GM10248 (cell line): ENCODE results near the gene SFMBT2.

Experiments used
- CTCF ChIA-PET: fragments of 300-600 bp; sonication (Branson Sonifier 250); formaldehyde crosslinking; extraction: SDS; loops from one replicate; lab custom pipeline; 2021; ENCODE audit warnings: antibody characterized with exemption; lab: Yijun Ruan, JAX
- POLR2A ChIA-PET: fragments of 350-650 bp; sonication (Branson Sonifier 250); formaldehyde crosslinking; extraction: SDS; loops from one replicate; lab custom pipeline; 2020; ENCODE audit warnings: antibody characterized with exemption; lab: Yijun Ruan, JAX
- DNase-seq: peaks from one replicate; pipeline ENCODE4 v3.0.0; 2012; ENCODE audit errors: extremely low spot score
- TF ChIP-seq, protein P1 (sequence below): IDR thresholded peaks from 2 replicates; pipeline ENCODE4 v1.5.1; 2012; ENCODE audit warnings: mild to moderate bottlenecking, low read depth; ENCODE audit errors: extremely low read depth, missing control alignments, control extremely low read depth

The SFMBT2 gene

DNA sequence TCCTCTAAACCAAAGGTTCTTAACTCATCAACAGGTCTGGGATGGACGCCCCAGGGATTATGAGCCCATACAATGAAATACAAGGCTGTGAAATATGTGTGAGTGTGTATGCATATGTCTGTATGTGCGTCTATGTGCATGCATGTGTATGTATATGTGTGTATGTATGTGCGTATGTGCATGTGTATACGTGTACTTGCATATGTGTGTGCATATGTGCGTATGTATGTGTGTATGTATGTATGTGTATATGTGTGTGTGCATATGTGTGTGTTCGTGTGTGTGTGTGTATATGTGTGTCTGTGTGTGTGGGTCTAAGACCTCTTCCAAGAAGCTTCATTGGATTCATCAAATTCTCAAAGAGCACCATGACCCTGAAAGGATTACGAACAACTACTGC lies 112.3 kb downstream of the SFMBT2 start:
- no peak for DNase-seq
- ChIA-PET CTCF (no interaction called here), POLR2A (no interaction called here)
- TF ChIP-seq, protein P1, sequence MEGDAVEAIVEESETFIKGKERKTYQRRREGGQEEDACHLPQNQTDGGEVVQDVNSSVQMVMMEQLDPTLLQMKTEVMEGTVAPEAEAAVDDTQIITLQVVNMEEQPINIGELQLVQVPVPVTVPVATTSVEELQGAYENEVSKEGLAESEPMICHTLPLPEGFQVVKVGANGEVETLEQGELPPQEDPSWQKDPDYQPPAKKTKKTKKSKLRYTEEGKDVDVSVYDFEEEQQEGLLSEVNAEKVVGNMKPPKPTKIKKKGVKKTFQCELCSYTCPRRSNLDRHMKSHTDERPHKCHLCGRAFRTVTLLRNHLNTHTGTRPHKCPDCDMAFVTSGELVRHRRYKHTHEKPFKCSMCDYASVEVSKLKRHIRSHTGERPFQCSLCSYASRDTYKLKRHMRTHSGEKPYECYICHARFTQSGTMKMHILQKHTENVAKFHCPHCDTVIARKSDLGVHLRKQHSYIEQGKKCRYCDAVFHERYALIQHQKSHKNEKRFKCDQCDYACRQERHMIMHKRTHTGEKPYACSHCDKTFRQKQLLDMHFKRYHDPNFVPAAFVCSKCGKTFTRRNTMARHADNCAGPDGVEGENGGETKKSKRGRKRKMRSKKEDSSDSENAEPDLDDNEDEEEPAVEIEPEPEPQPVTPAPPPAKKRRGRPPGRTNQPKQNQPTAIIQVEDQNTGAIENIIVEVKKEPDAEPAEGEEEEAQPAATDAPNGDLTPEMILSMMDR = no peak

DNA sequence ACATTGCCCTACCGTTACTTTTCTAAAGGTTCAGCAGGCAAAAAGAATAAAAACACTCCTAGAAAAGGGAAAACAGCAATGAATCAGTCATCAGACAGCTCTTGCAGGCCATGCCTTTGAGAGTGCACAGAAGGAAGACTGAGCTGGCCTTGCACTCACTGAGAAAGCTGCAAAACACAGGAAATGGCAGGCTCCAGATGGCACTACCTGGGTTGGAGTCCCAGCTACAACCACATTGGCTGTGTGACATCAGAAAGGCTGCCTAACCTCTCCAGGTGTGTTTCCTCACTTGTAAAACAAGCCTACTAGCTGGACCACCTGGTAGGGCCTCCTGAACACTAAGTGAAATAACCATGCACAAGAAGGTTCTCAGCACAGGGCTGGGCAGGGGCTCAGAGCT lies 113.7 kb downstream of the SFMBT2 start:
- TF ChIP-seq, protein P1 = no peak
- no peak for DNase-seq
- CTCF ChIA-PET = interaction anchor here (1.0 to 1.2 kb wide), 2 partner anchors 18 to 36 kb away, joined by 3 read pairs; no protein-coding TSS in a partner anchor
- POLR2A ChIA-PET = no interaction called here

DNA sequence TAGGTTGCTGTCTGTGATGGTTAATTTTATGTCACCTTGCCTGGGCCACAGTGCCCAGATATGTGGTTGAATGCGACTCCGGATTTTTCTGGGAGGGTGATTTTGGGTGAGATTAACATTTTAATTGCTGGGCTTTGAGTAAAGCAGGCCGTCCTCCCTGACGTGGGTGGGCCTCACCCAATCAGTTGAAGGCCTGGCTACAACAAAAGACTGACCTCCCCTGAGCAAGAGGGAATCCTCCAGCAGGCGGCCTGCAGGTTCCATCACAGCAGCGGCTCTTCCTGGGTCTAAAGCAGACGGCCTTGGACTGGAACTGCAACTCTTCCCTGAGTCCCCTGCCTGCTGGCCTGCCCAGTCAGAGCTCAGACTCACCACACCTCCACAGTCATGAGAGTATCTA lies 114.2 kb downstream of the SFMBT2 start:
- POLR2A ChIA-PET = no interaction called here
- DNase-seq = no peak
- TF ChIP-seq, protein P1 = no peak
- CTCF ChIA-PET = interaction anchor here (1.2 kb wide), 1 partner anchor 18 kb away, joined by 3 read pairs; no protein-coding TSS in a partner anchor

DNA sequence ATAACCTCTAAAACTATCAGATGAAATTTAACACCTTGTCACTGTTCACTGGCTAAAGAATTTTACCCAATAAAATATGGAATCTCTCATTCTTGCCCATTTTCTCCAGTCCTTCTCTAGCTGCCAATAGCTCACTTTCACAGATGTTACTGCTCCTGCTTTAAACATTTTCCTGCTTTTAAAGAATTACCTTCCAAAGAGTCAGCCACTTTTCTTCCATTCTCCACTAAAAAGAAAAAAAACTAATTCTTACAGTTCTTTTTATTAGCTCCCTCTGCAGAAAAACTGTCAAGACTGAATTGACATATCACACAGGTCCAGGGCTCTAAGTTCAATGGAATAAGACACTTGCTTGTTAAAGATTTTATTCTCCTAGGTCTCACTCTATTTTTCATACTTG lies 114.8 kb downstream of the SFMBT2 start:
- DNase-seq = no peak
- ChIA-PET CTCF (no interaction called here), POLR2A (no interaction called here)
- TF ChIP-seq, protein P1 = no peak

DNA sequence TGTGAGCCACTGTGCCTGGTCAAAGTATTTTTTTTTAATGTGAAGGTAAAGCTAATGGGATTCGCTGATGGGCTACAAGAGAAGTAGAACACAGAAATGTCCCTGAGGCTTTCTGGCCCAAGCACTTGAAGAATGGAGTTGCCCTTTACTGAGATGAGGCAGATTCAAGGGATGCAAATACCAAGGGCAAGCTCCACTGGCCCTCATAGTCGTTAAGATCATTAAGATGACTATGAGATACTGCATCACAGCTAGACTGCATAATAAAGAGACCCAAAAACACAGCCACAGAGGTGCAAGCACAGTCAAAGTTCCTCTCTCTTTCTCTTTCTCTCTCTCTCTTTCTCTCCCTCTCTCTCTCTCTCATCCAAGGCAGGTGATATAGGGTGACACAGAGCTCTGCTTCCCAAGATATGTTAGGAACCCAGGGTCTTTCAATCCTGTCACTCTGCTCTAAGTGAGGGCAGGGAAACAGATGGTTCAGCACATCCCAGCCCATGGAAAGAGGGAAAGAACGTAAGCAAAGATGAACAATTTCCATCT lies 117.4 kb downstream of the SFMBT2 start:
- TF ChIP-seq, protein P1 = no peak
- POLR2A ChIA-PET = no interaction called here
- DNase-seq = no peak
- CTCF ChIA-PET = interaction anchor here (0.7 to 1.4 kb wide), 3 partner anchors 10 to 32 kb away, joined by 3 read pairs; no protein-coding TSS in a partner anchor

DNA sequence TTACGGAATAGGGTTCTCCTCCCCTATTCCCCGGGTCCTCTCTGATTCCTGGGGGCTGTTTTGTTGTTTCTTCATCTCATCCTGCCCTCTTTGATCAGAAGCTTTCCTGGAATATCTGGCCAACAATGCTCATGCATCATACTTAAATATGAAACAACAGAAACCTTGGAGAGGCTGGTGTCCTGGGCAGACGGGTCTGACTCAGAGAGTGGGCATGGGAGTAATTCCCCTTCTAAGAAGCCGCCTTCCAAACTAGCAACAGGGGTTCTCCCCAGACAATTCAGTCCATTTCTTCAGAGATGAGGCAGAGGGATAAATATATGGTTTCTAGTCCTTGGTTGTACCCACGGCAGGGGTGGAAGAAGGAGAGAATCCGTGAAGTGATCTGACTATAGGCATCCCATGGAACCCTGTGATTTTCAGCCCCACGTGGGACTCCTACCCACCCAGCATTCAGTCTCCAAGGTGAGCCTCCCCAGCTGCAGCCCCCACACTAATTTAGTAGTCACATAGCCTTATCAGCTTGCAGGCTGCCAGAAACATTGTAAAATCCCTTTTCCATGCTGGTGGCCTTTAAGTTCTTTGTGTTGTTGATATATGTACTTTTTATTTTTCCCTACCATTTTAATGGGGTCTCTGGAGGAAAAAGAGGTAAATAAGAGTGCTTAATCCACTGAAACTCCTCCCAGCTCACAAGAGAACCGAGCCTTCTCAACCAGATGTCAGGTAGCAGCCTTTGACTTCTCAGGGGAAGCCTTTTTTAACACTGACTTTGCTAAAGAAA lies 119.2 kb downstream of the SFMBT2 start:
- DNase-seq = no peak
- ChIA-PET CTCF (no interaction called here), POLR2A (no interaction called here)
- TF ChIP-seq, protein P1 = no peak
